K562 (cell line): ENCODE data around the gene LYAR. TPM values are rescaled to one million over a fixed set of nuclear protein-coding genes. Genes with fewer than 3 reads are reported as not detected.

Experiments used
- BRCA1 ChIP-seq, 2 experiments: fragments of 450-650 bp in 1 of 2; sonication (generic) in 1 of 2; formaldehyde crosslinking in 1 of 2; IDR thresholded peaks; 2 replicates each; pipeline versions ENCODE4 v1.5.0 to v1.6.1; 2017 to 2020; ENCODE audit warnings: mild to moderate bottlenecking in 1 of 2, missing genetic modification reagents in 1 of 2
- CREB1 ChIP-seq, 2 experiments: sonication (generic) in 1 of 2; formaldehyde crosslinking in 1 of 2; IDR thresholded peaks; 2 replicates each; pipeline versions ENCODE4 v1.6.1 to v1.8.0; 2012 to 2022; ENCODE audit warnings: inconsistent platforms in 1 of 2, mild to moderate bottlenecking in 1 of 2, missing genetic modification reagents in 1 of 2, moderate library complexity in 1 of 2
- JUNB ChIP-seq: fragments of 450-650 bp; formaldehyde crosslinking; conservative IDR thresholded peaks from 2 replicates; pipeline ENCODE4 v1.4.0; 2020; ENCODE audit warnings: mild to moderate bottlenecking
- NCOA4 ChIP-seq: fragments of 450-650 bp; IDR thresholded peaks from 2 replicates; pipeline ENCODE4 v1.6.1; 2018; ENCODE audit warnings: mild to moderate bottlenecking; ENCODE audit not compliant: partially characterized antibody
- SLC30A9 ChIP-seq: fragments of 250-450 bp; sonication (Bioruptor Pico); IDR thresholded peaks from 2 replicates; pipeline ENCODE4 v1.8.0; 2022; ENCODE audit warnings: mild to moderate bottlenecking, moderate library complexity
- TAF7 ChIP-seq: fragments of 450-650 bp; IDR thresholded peaks from 2 replicates; pipeline ENCODE4 v1.6.1; 2016; ENCODE audit warnings: missing genetic modification characterization, missing compliant biosample characterization
- XRCC3 ChIP-seq: fragments of 450-650 bp; IDR thresholded peaks from 2 replicates; pipeline ENCODE4 v1.6.1; 2017; ENCODE audit warnings: mild to moderate bottlenecking, moderate library complexity
- polyA plus RNA-seq, 8 experiments: library from polyadenylated mRNA; depleted of rRNA in 4 of 8; stranded (reverse) in 5 of 8; unstranded in 3 of 8; fragments of >200 nt; fragmentation: Nextera tagmentation in 2 of 8; fragmentation: Illumina TruSeq in 1 of 8; extraction: Ambion mirVana in 2 of 8; extraction: Trizol in 1 of 8; gene quantifications; 2 replicates each; pipeline versions ENCODE4 v1.2.1 to v1.2.3, GENCODE V29; 2011 to 2014; ENCODE audit warnings: inconsistent platforms in 1 of 8, missing spikeins in 1 of 8
- total RNA-seq, 7 experiments: library from RNA; depleted of rRNA in 6 of 7; stranded (reverse); fragments of >200 nt in 6 of 7; fragmentation: Illumina TruSeq in 2 of 7; extraction: Trizol in 2 of 7; gene quantifications; 2 replicates each; pipeline versions ENCODE4 v1.2.1 to v1.2.3, GENCODE V29; 2011 to 2021; ENCODE audit warnings: low replicate concordance in 1 of 7
- TF ChIP-seq, protein P1 (sequence below): sonication (generic); formaldehyde crosslinking; IDR thresholded peaks from 2 replicates; pipeline ENCODE4 v1.8.0; 2023; ENCODE audit warnings: missing genetic modification reagents, mild to moderate bottlenecking, borderline replicate concordance
- TF ChIP-seq, protein P2 (sequence below): sonication (generic); formaldehyde crosslinking; IDR thresholded peaks from 2 replicates; pipeline ENCODE4 v1.8.0; 2022; ENCODE audit warnings: mild to moderate bottlenecking, missing genetic modification reagents, borderline replicate concordance

Gene LYAR
- total and polyA plus RNA-seq, 9 of the 15 experiments (the other 6 are each of a cell fraction or from before 2014, with no cell fraction given): 28.3 to 172 (median 127) TPM

DNA sequence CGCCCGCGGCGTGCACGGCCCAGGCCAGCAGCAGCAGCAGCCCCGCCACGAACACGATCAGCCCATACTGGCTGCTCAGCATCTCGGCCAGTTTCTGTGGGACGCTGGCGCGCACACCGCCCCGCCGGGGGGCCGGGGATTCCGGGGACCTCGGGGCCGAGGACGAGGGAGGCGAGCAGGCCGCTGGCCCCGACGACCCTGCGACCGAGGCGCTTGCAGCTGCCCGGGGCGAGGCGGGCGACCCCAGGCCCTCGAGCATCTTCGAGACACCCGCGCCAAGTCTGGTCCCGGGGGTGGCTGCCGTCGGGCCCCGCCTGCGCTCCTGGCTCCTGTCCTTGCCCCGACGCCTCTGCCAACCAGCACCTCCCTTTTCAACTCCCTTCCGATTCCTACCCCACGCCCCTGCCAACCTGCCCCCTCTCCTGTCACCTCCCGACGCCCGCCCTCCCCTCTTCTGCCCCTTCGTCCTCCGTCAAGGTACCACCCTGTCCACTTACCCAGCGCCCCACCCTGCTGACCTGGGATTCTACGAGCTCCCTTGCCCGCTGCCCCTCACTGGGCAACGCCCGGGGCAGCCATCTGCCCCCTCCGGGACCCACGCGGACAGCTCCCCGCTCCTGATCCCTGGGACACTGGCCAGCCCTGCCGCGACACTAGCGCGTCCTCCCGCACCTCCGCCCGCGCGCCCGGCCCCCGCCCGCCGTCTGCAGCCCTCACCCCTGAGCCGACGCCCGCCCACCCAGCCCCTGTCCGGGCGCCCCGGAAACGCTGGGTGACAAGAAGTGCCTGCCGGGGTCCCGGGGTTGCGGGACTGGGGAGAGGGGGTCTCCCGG, 63.1 kb downstream of the LYAR start, which contains the start of gene OTOP1 (continued):
- TF ChIP-seq, protein P1, sequence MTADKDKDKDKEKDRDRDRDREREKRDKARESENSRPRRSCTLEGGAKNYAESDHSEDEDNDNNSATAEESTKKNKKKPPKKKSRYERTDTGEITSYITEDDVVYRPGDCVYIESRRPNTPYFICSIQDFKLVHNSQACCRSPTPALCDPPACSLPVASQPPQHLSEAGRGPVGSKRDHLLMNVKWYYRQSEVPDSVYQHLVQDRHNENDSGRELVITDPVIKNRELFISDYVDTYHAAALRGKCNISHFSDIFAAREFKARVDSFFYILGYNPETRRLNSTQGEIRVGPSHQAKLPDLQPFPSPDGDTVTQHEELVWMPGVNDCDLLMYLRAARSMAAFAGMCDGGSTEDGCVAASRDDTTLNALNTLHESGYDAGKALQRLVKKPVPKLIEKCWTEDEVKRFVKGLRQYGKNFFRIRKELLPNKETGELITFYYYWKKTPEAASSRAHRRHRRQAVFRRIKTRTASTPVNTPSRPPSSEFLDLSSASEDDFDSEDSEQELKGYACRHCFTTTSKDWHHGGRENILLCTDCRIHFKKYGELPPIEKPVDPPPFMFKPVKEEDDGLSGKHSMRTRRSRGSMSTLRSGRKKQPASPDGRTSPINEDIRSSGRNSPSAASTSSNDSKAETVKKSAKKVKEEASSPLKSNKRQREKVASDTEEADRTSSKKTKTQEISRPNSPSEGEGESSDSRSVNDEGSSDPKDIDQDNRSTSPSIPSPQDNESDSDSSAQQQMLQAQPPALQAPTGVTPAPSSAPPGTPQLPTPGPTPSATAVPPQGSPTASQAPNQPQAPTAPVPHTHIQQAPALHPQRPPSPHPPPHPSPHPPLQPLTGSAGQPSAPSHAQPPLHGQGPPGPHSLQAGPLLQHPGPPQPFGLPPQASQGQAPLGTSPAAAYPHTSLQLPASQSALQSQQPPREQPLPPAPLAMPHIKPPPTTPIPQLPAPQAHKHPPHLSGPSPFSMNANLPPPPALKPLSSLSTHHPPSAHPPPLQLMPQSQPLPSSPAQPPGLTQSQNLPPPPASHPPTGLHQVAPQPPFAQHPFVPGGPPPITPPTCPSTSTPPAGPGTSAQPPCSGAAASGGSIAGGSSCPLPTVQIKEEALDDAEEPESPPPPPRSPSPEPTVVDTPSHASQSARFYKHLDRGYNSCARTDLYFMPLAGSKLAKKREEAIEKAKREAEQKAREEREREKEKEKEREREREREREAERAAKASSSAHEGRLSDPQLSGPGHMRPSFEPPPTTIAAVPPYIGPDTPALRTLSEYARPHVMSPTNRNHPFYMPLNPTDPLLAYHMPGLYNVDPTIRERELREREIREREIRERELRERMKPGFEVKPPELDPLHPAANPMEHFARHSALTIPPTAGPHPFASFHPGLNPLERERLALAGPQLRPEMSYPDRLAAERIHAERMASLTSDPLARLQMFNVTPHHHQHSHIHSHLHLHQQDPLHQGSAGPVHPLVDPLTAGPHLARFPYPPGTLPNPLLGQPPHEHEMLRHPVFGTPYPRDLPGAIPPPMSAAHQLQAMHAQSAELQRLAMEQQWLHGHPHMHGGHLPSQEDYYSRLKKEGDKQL: no peak
- TF ChIP-seq SLC30A9 (CRISPR knock-in tag): no peak
- no peak for TF ChIP-seq TAF7
- no peak for TF ChIP-seq NCOA4
- no peak for TF ChIP-seq XRCC3
- no peak for TF ChIP-seq JUNB (CRISPR knock-in tag)
- TF ChIP-seq BRCA1 (IDR thresholded peaks at IDR 0.05): no peak
- no peak for TF ChIP-seq BRCA1 (CRISPR knock-in tag; IDR thresholded peaks at IDR 0.05)
- TF ChIP-seq CREB1 (IDR thresholded peaks at IDR 0.05): no peak
- TF ChIP-seq CREB1 (CRISPR knock-in tag; IDR thresholded peaks at IDR 0.05): no peak
- TF ChIP-seq, protein P2, sequence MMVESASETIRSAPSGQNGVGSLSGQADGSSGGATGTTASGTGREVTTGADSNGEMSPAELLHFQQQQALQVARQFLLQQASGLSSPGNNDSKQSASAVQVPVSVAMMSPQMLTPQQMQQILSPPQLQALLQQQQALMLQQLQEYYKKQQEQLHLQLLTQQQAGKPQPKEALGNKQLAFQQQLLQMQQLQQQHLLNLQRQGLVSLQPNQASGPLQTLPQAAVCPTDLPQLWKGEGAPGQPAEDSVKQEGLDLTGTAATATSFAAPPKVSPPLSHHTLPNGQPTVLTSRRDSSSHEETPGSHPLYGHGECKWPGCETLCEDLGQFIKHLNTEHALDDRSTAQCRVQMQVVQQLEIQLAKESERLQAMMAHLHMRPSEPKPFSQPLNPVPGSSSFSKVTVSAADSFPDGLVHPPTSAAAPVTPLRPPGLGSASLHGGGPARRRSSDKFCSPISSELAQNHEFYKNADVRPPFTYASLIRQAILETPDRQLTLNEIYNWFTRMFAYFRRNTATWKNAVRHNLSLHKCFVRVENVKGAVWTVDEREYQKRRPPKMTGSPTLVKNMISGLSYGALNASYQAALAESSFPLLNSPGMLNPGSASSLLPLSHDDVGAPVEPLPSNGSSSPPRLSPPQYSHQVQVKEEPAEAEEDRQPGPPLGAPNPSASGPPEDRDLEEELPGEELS (CRISPR knock-in tag): no peak
- TF ChIP-seq, all 486 proteins: peak for 0
